Measurements from ENCODE around the gene WDR83. TPM values are rescaled to one million over a fixed set of nuclear protein-coding genes. Genes with fewer than 3 reads are reported as not detected.

WDR83 gene
- total RNA-seq, 1 experiment from 2014 or later, result 19.4 TPM

GRCh38 chr19:12705169-12705568 lies 38.6 kb downstream of the WDR83 start:
- H3K27ac ChIP-seq (ENCODE audit: low read depth, low read length, poor library complexity, severe bottlenecking), result no peak overlapping the region
- H3K36me3 ChIP-seq (ENCODE audit: insufficient read depth, low read length, poor library complexity, severe bottlenecking), result peaks cover 94% of the 10 kb centered on the region
- POLR2A ChIA-PET (ENCODE audit: low non-redundant PET), result interaction anchor here (0.6 kb wide), 1 partner anchor 17 kb away, joined by 3 read pairs; no protein-coding TSS in a partner anchor
- TF ChIP-seq EZH2 (IDR thresholded peaks at IDR 0.05; ENCODE audit: borderline replicate concordance, low read depth, low read length, poor library complexity, severe bottlenecking) (no peak), CTCF (conservative IDR thresholded peaks at IDR 0.05; ENCODE audit: low read depth, low read length) (no peak)
- intact Hi-C loops (cut with micrococcal nuclease; ENCODE audit: unreplicated experiment), result no loop called here
- no peaks in the 10 kb centered on the region for H3K27me3 ChIP-seq (replicated peaks; ENCODE audit: insufficient read depth, low read depth, low read length, poor library complexity)
- H3K4me1 ChIP-seq (ENCODE audit: insufficient read depth, low read length, poor library complexity, severe bottlenecking), result no peaks in the 10 kb centered on the region
- CTCF ChIA-PET, result no interaction called here
- H3K9me3 ChIP-seq (ENCODE audit: low read depth, low read length, poor library complexity, severe bottlenecking), result no peaks in the 10 kb centered on the region
- H3K4me3 ChIP-seq (ENCODE audit: low read depth, low read length, poor library complexity, severe bottlenecking), result no peak overlapping the region
- BruUV-seq (replicated peaks), result no TSS peak
- no peak for DNase-seq (ENCODE audit: low spot score)

- H3K27me3 ChIP-seq (replicated peaks; ENCODE audit: insufficient read depth, low read depth, low read length, poor library complexity), result no peaks in the 10 kb centered on the region
- H3K36me3 ChIP-seq (ENCODE audit: insufficient read depth, low read length, poor library complexity, severe bottlenecking), result peaks cover 96% of the 10 kb centered on the region
- no peak overlapping the region for H3K27ac ChIP-seq (ENCODE audit: low read depth, low read length, poor library complexity, severe bottlenecking)
- H3K4me3 ChIP-seq (ENCODE audit: low read depth, low read length, poor library complexity, severe bottlenecking), result no peak overlapping the region
- intact Hi-C loops (cut with micrococcal nuclease; ENCODE audit: unreplicated experiment), result no loop called here
- ChIA-PET CTCF (interaction anchor here (0.5 kb wide), 1 partner anchor 11 kb away, joined by 8 read pairs; no protein-coding TSS in a partner anchor), POLR2A (ENCODE audit: low non-redundant PET) (interaction anchor here (0.6 kb wide), 1 partner anchor 16 kb away, joined by 3 read pairs; no protein-coding TSS in a partner anchor)
- DNase-seq (ENCODE audit: low spot score), result no peak
- no TSS peak for BruUV-seq (replicated peaks)
- no peak for TF ChIP-seq CTCF (conservative IDR thresholded peaks at IDR 0.05; ENCODE audit: low read depth, low read length)
- TF ChIP-seq EZH2 (IDR thresholded peaks at IDR 0.05; ENCODE audit: borderline replicate concordance, low read depth, low read length, poor library complexity, severe bottlenecking), result no peak
- no peaks in the 10 kb centered on the region for H3K4me1 ChIP-seq (ENCODE audit: insufficient read depth, low read length, poor library complexity, severe bottlenecking)
- H3K9me3 ChIP-seq (ENCODE audit: low read depth, low read length, poor library complexity, severe bottlenecking), result no peaks in the 10 kb centered on the region
These were observed 39.2 kb downstream of the WDR83 start for GRCh38 chr19:12705654-12706331.

- Histone ChIP-seq H3K27me3 (replicated peaks; ENCODE audit: insufficient read depth, low read depth, low read length, poor library complexity) (no peaks in the 10 kb centered on the region), H3K27ac (ENCODE audit: low read depth, low read length, poor library complexity, severe bottlenecking) (no peak overlapping the region), H3K9me3 (ENCODE audit: low read depth, low read length, poor library complexity, severe bottlenecking) (no peaks in the 10 kb centered on the region), H3K4me3 (ENCODE audit: low read depth, low read length, poor library complexity, severe bottlenecking) (no peak overlapping the region), H3K36me3 (ENCODE audit: insufficient read depth, low read length, poor library complexity, severe bottlenecking) (peaks cover 96% of the 10 kb centered on the region), H3K4me1 (ENCODE audit: insufficient read depth, low read length, poor library complexity, severe bottlenecking) (no peaks in the 10 kb centered on the region)
- ChIA-PET CTCF (interaction anchor here (0.5 kb wide), 1 partner anchor 10 kb away, joined by 8 read pairs; no protein-coding TSS in a partner anchor), POLR2A (ENCODE audit: low non-redundant PET) (no interaction called here)
- no peak for DNase-seq (ENCODE audit: low spot score)
- TF ChIP-seq CTCF (conservative IDR thresholded peaks at IDR 0.05; ENCODE audit: low read depth, low read length) (no peak), EZH2 (IDR thresholded peaks at IDR 0.05; ENCODE audit: borderline replicate concordance, low read depth, low read length, poor library complexity, severe bottlenecking) (no peak)
- no TSS peak for BruUV-seq (replicated peaks)
- intact Hi-C loops (cut with micrococcal nuclease; ENCODE audit: unreplicated experiment), result no loop called here
These were observed 39.7 kb downstream of the WDR83 start for GRCh38 chr19:12706332-12706718.

Data from A673 (cell line).